Lower lobe of right lung (tissue), 2 donors: ENCODE measurements around the gene RASGRF2. TPM values are rescaled to one million over a fixed set of nuclear protein-coding genes. Genes with fewer than 3 reads are reported as not detected.
A peak's percentile ranks its signal among the peaks of the same experiment; 100 is the strongest.

Source experiments
- ATAC-seq, 2 donors: fragments of 200-7000 bp; cut with Tn5 transposase; one replicate each; pipeline ENCODE4 v1.9.1; 2020 to 2022; ENCODE audit warnings: mild to moderate bottlenecking in 2 of 2, moderate library complexity in 2 of 2
- DNase-seq: peaks from one replicate; pipeline ENCODE4 v3.0.0-alpha.2; 2020
- H3K27ac ChIP-seq: fragments of 200-600 bp; one replicate; pipeline ENCODE4 v1.8.0; 2022
- H3K27me3 ChIP-seq: fragments of 200-600 bp; one replicate; pipeline ENCODE4 v1.8.0; 2022; ENCODE audit warnings: low read depth
- H3K36me3 ChIP-seq: fragments of 200-600 bp; one replicate; pipeline ENCODE4 v1.8.0; 2022; ENCODE audit warnings: mild to moderate bottlenecking
- H3K4me1 ChIP-seq: fragments of 200-600 bp; one replicate; pipeline ENCODE4 v1.8.0; 2022
- H3K4me3 ChIP-seq: fragments of 200-600 bp; one replicate; pipeline ENCODE4 v1.8.0; 2022; ENCODE audit warnings: mild to moderate bottlenecking
- H3K9me3 ChIP-seq: fragments of 200-600 bp; one replicate; pipeline ENCODE4 v1.8.0; 2022
- CTCF ChIP-seq: fragments of 200-600 bp; IDR thresholded peaks from one replicate; pipeline ENCODE4 v1.8.0; 2022; ENCODE audit warnings: antibody characterized with exemption, mild to moderate bottlenecking
- intact Hi-C: fragments of 100-400 bp; cut with DNase I; formaldehyde crosslinking; loops from one replicate; pipeline ENCODE4 v1.11.0; 2022
- total RNA-seq: library from RNA; stranded (reverse); fragmentation: NEBNext Ultra II Directional; extraction: Animal tissue kit (Norgen Biotek cat#: 25700); gene quantifications from one replicate; pipeline ENCODE4 v1.2.1, GENCODE V29; 2021
- donor health status: DM: no; HTN: yes; CAD: no; lungs with severe emphysema.

RASGRF2 gene
- total RNA-seq, 1 donor from 2014 or later, result 6.7 TPM

- TF ChIP-seq CTCF, result no peak
- no peak overlapping the region for H3K4me3 ChIP-seq
- no peak for ATAC-seq
- no peaks in the 10 kb centered on the region for H3K36me3 ChIP-seq
- intact Hi-C loops, result no loop called here
- no peaks in the 10 kb centered on the region for H3K27me3 ChIP-seq
- H3K9me3 ChIP-seq, result no peaks in the 10 kb centered on the region
- no peaks in the 10 kb centered on the region for H3K4me1 ChIP-seq
- DNase-seq, result no peak
- H3K27ac ChIP-seq, result no peak overlapping the region
Measured at GRCh38 chr5:81219389-81219788, 259.2 kb downstream of the RASGRF2 start.

- DNase-seq (no peak), ATAC-seq (peak; percentile 74 to 90)
- Histone ChIP-seq H3K4me1 (no peaks in the 10 kb centered on the region), H3K36me3 (no peaks in the 10 kb centered on the region), H3K9me3 (no peaks in the 10 kb centered on the region), H3K27ac (no peak overlapping the region), H3K27me3 (no peaks in the 10 kb centered on the region), H3K4me3 (no peak overlapping the region)
- no peak for TF ChIP-seq CTCF
- intact Hi-C loops, result no loop called here
Measured at GRCh38 chr5:81222285-81222684, 262.1 kb downstream of the RASGRF2 start.

- Histone ChIP-seq H3K27me3 (no peaks in the 10 kb centered on the region), H3K27ac (no peak overlapping the region), H3K4me1 (no peaks in the 10 kb centered on the region), H3K36me3 (no peaks in the 10 kb centered on the region), H3K9me3 (no peaks in the 10 kb centered on the region), H3K4me3 (no peak overlapping the region)
- no peak for DNase-seq
- ATAC-seq, result no peak
- TF ChIP-seq CTCF, result no peak
- intact Hi-C loops, result no loop called here
Measured at GRCh38 chr5:81225463-81225862, 265.3 kb downstream of the RASGRF2 start.

- Histone ChIP-seq H3K27me3 (no peaks in the 10 kb centered on the region), H3K4me1 (no peaks in the 10 kb centered on the region), H3K4me3 (no peak overlapping the region), H3K36me3 (no peaks in the 10 kb centered on the region), H3K27ac (no peak overlapping the region), H3K9me3 (no peaks in the 10 kb centered on the region)
- intact Hi-C loops, result no loop called here
- TF ChIP-seq CTCF, result no peak
- ATAC-seq, result no peak
- no peak for DNase-seq
Measured at GRCh38 chr5:81226286-81226685, 266.1 kb downstream of the RASGRF2 start.

- TF ChIP-seq CTCF, result no peak
- Histone ChIP-seq H3K4me3 (no peak overlapping the region), H3K36me3 (no peaks in the 10 kb centered on the region), H3K9me3 (no peaks in the 10 kb centered on the region), H3K27me3 (no peaks in the 10 kb centered on the region), H3K27ac (no peak overlapping the region), H3K4me1 (no peaks in the 10 kb centered on the region)
- intact Hi-C loops, result no loop called here
- DNase-seq, result no peak
- ATAC-seq, result no peak
Measured at GRCh38 chr5:81226949-81227348, 266.8 kb downstream of the RASGRF2 start.

GRCh38 chr5:81228084-81228483 is 267.9 kb downstream of the RASGRF2 start:
- ATAC-seq (no peak), DNase-seq (no peak)
- H3K27ac ChIP-seq, result no peak overlapping the region
- intact Hi-C loops, result no loop called here
- H3K4me3 ChIP-seq, result no peak overlapping the region
- no peaks in the 10 kb centered on the region for H3K36me3 ChIP-seq
- H3K4me1 ChIP-seq, result peaks cover 8% of the 10 kb centered on the region
- H3K27me3 ChIP-seq, result no peaks in the 10 kb centered on the region
- no peak for TF ChIP-seq CTCF
- H3K9me3 ChIP-seq, result no peaks in the 10 kb centered on the region
